Measurements from ENCODE around the gene FNDC3B. TPM values are rescaled to one million over a fixed set of nuclear protein-coding genes. Genes with fewer than 3 reads are reported as not detected.

The FNDC3B gene
- total RNA-seq, 1 experiment from 2014 or later: 48.6 TPM

GRCh38 chr3:172145031-172145686, 105.8 kb downstream of the FNDC3B start:
- peaks cover 10% of the 10 kb centered on the region for H3K36me3 ChIP-seq (ENCODE audit: low read depth, low read length)
- H3K79me2 ChIP-seq (ENCODE audit: low read length): peaks cover 75% of the 10 kb centered on the region
- peaks cover 26% of the 10 kb centered on the region for H3F3A ChIP-seq (ENCODE audit: low read length, unreplicated experiment)
- intact Hi-C loops (cut with micrococcal nuclease): no loop called here
- no peak for TF ChIP-seq EZH2phosphoT487 (IDR thresholded peaks at IDR 0.05; ENCODE audit: borderline replicate concordance, low read length)
- no peak for TF ChIP-seq CTCF (conservative IDR thresholded peaks at IDR 0.05; ENCODE audit: low read depth, low read length)
- TF ChIP-seq EZH2 (IDR thresholded peaks at IDR 0.05; ENCODE audit: low read length, unreplicated experiment): no peak
- BruUV-seq (replicated peaks): no TSS peak
- H3K9ac ChIP-seq (ENCODE audit: low read length): no peak overlapping the region
- CTCF ChIA-PET: no interaction called here
- H3K4me3 ChIP-seq (ENCODE audit: low read length): no peak overlapping the region
- no peaks in the 10 kb centered on the region for H4K20me1 ChIP-seq (ENCODE audit: low read length)
- ATAC-seq (no peak), DNase-seq (no peak)
- H3K4me2 ChIP-seq (ENCODE audit: low read length): no peak overlapping the region
- H2AFZ ChIP-seq (ENCODE audit: low read length): no peak overlapping the region
- no peak overlapping the region for H3K27ac ChIP-seq (ENCODE audit: low read length)
- peaks cover 44% of the 10 kb centered on the region for H3K4me1 ChIP-seq (ENCODE audit: insufficient read depth, low read length)
- no peaks in the 10 kb centered on the region for H3K27me3 ChIP-seq (ENCODE audit: low read length)
- POLR2A ChIA-PET (ENCODE audit: unreplicated experiment): no interaction called here
- H3K9me3 ChIP-seq (ENCODE audit: low read length): 0 out of 2 replicates have a peak, but pooled peaks cover 5% of the 10 kb centered on the region
- no peaks in the 10 kb centered on the region for H3K9me2 ChIP-seq (replicated peaks; ENCODE audit: low read length)

- Histone ChIP-seq H3K4me2 (ENCODE audit: low read length) (no peak overlapping the region), H3K79me2 (ENCODE audit: low read length) (peaks cover 86% of the 10 kb centered on the region), H4K20me1 (ENCODE audit: low read length) (no peaks in the 10 kb centered on the region), H3K27ac (ENCODE audit: low read length) (no peak overlapping the region), H3K27me3 (ENCODE audit: low read length) (no peaks in the 10 kb centered on the region), H3F3A (ENCODE audit: low read length, unreplicated experiment) (peaks cover 16% of the 10 kb centered on the region), H3K36me3 (ENCODE audit: low read depth, low read length) (peaks cover 10% of the 10 kb centered on the region), H2AFZ (ENCODE audit: low read length) (no peak overlapping the region), H3K4me1 (ENCODE audit: insufficient read depth, low read length) (peaks cover 44% of the 10 kb centered on the region), H3K4me3 (ENCODE audit: low read length) (no peak overlapping the region), H3K9me2 (replicated peaks; ENCODE audit: low read length) (no peaks in the 10 kb centered on the region), H3K9me3 (ENCODE audit: low read length) (0 out of 2 replicates have a peak, but pooled peaks cover 5% of the 10 kb centered on the region), H3K9ac (ENCODE audit: low read length) (no peak overlapping the region)
- no peak for DNase-seq
- ChIA-PET CTCF (no interaction called here), POLR2A (ENCODE audit: unreplicated experiment) (no interaction called here)
- TF ChIP-seq EZH2 (IDR thresholded peaks at IDR 0.05; ENCODE audit: low read length, unreplicated experiment): no peak
- no peak for ATAC-seq
- BruUV-seq (replicated peaks): no TSS peak
- intact Hi-C loops (cut with micrococcal nuclease): no loop called here
These were observed 107.0 kb downstream of the FNDC3B start for GRCh38 chr3:172146349-172146748.

GRCh38 chr3:172147113-172147818, 107.9 kb downstream of the FNDC3B start:
- POLR2A ChIA-PET (ENCODE audit: unreplicated experiment): no interaction called here
- Histone ChIP-seq H4K20me1 (ENCODE audit: low read length) (no peaks in the 10 kb centered on the region), H3K27ac (ENCODE audit: low read length) (no peak overlapping the region)

More at GRCh38 chr3:172147113-172147818, 107.9 kb downstream of the FNDC3B start:
- Histone ChIP-seq H3K4me2 (ENCODE audit: low read length) (no peak overlapping the region), H3K9me2 (replicated peaks; ENCODE audit: low read length) (no peaks in the 10 kb centered on the region), H3K27me3 (ENCODE audit: low read length) (no peaks in the 10 kb centered on the region), H3F3A (ENCODE audit: low read length, unreplicated experiment) (peaks cover 11% of the 10 kb centered on the region), H3K9ac (ENCODE audit: low read length) (no peak overlapping the region), H3K36me3 (ENCODE audit: low read depth, low read length) (peaks cover 10% of the 10 kb centered on the region), H3K4me3 (ENCODE audit: low read length) (no peak overlapping the region), H3K9me3 (ENCODE audit: low read length) (0 out of 2 replicates have a peak, but pooled peaks cover 5% of the 10 kb centered on the region), H3K4me1 (ENCODE audit: insufficient read depth, low read length) (peaks cover 44% of the 10 kb centered on the region), H2AFZ (ENCODE audit: low read length) (no peak overlapping the region), H3K79me2 (ENCODE audit: low read length) (peaks cover 91% of the 10 kb centered on the region)
- intact Hi-C loops (cut with micrococcal nuclease): no loop called here
- BruUV-seq (replicated peaks): no TSS peak
- no peak for DNase-seq
- CTCF ChIA-PET: no interaction called here
- no peak for ATAC-seq
- TF ChIP-seq EZH2 (IDR thresholded peaks at IDR 0.05; ENCODE audit: low read length, unreplicated experiment): no peak
- TF ChIP-seq CTCF (conservative IDR thresholded peaks at IDR 0.05; ENCODE audit: low read depth, low read length): no peak
- TF ChIP-seq EZH2phosphoT487 (IDR thresholded peaks at IDR 0.05; ENCODE audit: borderline replicate concordance, low read length): no peak
